DND-41 (cell line): Measurements from ENCODE around the gene TGM3.

Source experiments
- ATAC-seq: fragments of 200-7000 bp; cut with Tn5 transposase; 3 replicates; pipeline ENCODE4 v1.9.1; 2021; ENCODE audit warnings: low read depth; ENCODE audit not compliant: insufficient read depth
- DNase-seq: peaks from one replicate; pipeline ENCODE4 v3.0.0-alpha.2; 2020
- H2AFZ ChIP-seq: 2 replicates; pipeline ENCODE4 v1.6.0; 2012; ENCODE audit warnings: low read depth, low read length
- H3K27ac ChIP-seq: 2 replicates; pipeline ENCODE4 v1.5.1; 2012; ENCODE audit warnings: low read length, inconsistent platforms
- H3K27me3 ChIP-seq: fragments of 200-600 bp; sonication (generic); 2 replicates; pipeline ENCODE4 v1.6.0; 2012; ENCODE audit warnings: low read length, mild to moderate bottlenecking, inconsistent platforms; ENCODE audit not compliant: insufficient read depth, poor library complexity
- H3K36me3 ChIP-seq: 2 replicates; pipeline ENCODE4 v1.5.1; 2012; ENCODE audit warnings: low read length, inconsistent platforms; ENCODE audit not compliant: insufficient read depth
- H3K4me1 ChIP-seq: 2 replicates; pipeline ENCODE4 v1.5.1; 2012; ENCODE audit warnings: mild to moderate bottlenecking, low read length; ENCODE audit not compliant: insufficient read depth
- H3K4me2 ChIP-seq: 2 replicates; pipeline ENCODE4 v1.6.0; 2012; ENCODE audit warnings: mild to moderate bottlenecking, moderate library complexity, low read length, inconsistent platforms; ENCODE audit not compliant: insufficient read depth
- H3K4me3 ChIP-seq, 2 experiments: fragments of 200-600 bp in 1 of 2; shearing (Covaris generic) in 1 of 2; 2 replicates each; pipeline ENCODE4 v1.5.1; 2012 to 2016; ENCODE audit warnings: inconsistent platforms in 2 of 2, low read length in 2 of 2, mild to moderate bottlenecking in 2 of 2, low read depth in 1 of 2, moderate library complexity in 1 of 2
- H3K79me2 ChIP-seq: 2 replicates; pipeline ENCODE4 v1.6.0; 2012; ENCODE audit warnings: low read length, inconsistent platforms; ENCODE audit not compliant: insufficient read depth
- H3K9ac ChIP-seq: 2 replicates; pipeline ENCODE4 v1.6.0; 2012; ENCODE audit warnings: low read depth, mild to moderate bottlenecking, inconsistent platforms, low read length, moderate library complexity
- H3K9me3 ChIP-seq: 2 replicates; pipeline ENCODE4 v1.5.1; 2012; ENCODE audit warnings: low read length, moderate library complexity, mild to moderate bottlenecking, inconsistent platforms; ENCODE audit not compliant: insufficient read depth, severe bottlenecking
- H4K20me1 ChIP-seq: 2 replicates; pipeline ENCODE4 v1.6.0; 2012; ENCODE audit warnings: low read length; ENCODE audit not compliant: insufficient read depth
- EZH2 ChIP-seq: IDR thresholded peaks from 3 replicates; pipeline ENCODE4 v1.6.1; 2012; ENCODE audit warnings: borderline replicate concordance, low read depth, mild to moderate bottlenecking, moderate library complexity, low read length, inconsistent platforms; ENCODE audit not compliant: severe bottlenecking
- TF ChIP-seq, protein P1 (sequence below): IDR thresholded peaks from 2 replicates; pipeline ENCODE4 v1.5.1; 2012; ENCODE audit warnings: borderline replicate concordance, low read length, moderate library complexity, mild to moderate bottlenecking; ENCODE audit not compliant: poor library complexity, severe bottlenecking; ENCODE audit errors: extremely low read depth

TGM3 gene, protein sequence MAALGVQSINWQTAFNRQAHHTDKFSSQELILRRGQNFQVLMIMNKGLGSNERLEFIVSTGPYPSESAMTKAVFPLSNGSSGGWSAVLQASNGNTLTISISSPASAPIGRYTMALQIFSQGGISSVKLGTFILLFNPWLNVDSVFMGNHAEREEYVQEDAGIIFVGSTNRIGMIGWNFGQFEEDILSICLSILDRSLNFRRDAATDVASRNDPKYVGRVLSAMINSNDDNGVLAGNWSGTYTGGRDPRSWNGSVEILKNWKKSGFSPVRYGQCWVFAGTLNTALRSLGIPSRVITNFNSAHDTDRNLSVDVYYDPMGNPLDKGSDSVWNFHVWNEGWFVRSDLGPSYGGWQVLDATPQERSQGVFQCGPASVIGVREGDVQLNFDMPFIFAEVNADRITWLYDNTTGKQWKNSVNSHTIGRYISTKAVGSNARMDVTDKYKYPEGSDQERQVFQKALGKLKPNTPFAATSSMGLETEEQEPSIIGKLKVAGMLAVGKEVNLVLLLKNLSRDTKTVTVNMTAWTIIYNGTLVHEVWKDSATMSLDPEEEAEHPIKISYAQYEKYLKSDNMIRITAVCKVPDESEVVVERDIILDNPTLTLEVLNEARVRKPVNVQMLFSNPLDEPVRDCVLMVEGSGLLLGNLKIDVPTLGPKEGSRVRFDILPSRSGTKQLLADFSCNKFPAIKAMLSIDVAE

GRCh38 chr20:2295886-2296515 lies at the start of gene TGM3:
TSS of gene TGM3 (plus strand) at chr20:2296001. CDS start at chr20:2296064, 63 bp downstream.
- Histone ChIP-seq H3K27me3 (peaks cover 17% of the 10 kb centered on the region), H3K4me1 (no peaks in the 10 kb centered on the region), H3K79me2 (no peaks in the 10 kb centered on the region), H3K36me3 (no peaks in the 10 kb centered on the region), H3K9me3 (no peaks in the 10 kb centered on the region), H4K20me1 (no peaks in the 10 kb centered on the region), H3K27ac (no peak within 1 kb of the TSS), H3K9ac (no peak within 1 kb of the TSS), H3K4me3 (no peak within 1 kb of the TSS), H2AFZ (no peak within 1 kb of the TSS), H3K4me2 (no peak within 1 kb of the TSS)
- no peak for DNase-seq
- TF ChIP-seq EZH2 = no peak
- TF ChIP-seq, protein P1, sequence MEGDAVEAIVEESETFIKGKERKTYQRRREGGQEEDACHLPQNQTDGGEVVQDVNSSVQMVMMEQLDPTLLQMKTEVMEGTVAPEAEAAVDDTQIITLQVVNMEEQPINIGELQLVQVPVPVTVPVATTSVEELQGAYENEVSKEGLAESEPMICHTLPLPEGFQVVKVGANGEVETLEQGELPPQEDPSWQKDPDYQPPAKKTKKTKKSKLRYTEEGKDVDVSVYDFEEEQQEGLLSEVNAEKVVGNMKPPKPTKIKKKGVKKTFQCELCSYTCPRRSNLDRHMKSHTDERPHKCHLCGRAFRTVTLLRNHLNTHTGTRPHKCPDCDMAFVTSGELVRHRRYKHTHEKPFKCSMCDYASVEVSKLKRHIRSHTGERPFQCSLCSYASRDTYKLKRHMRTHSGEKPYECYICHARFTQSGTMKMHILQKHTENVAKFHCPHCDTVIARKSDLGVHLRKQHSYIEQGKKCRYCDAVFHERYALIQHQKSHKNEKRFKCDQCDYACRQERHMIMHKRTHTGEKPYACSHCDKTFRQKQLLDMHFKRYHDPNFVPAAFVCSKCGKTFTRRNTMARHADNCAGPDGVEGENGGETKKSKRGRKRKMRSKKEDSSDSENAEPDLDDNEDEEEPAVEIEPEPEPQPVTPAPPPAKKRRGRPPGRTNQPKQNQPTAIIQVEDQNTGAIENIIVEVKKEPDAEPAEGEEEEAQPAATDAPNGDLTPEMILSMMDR = no peak
- ATAC-seq = no peak

DNA sequence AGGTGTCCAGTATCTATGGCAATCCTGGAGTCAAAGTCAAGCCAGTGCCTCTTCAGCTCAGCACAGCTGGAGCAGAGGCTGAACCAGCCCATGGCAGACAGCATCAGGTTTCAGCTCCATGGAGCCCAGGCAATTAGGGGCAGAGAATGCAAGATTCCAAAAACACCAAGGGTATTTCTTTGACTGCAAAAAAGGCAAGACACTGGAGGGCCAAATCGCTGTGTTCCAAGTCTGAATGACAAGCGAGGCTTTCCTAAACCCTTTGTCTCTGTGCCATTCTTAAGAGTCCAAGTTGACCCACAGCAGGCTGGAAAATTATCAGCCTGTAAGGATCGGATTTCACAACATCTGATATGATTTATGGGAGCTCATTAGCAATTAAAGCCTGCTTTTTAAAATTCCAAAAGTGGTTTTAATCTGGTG lies 49.7 kb upstream of the TGM3 start:
- TF ChIP-seq, protein P1 = no peak
- TF ChIP-seq EZH2 = no peak
- no peaks in the 10 kb centered on the region for H3K4me1 ChIP-seq
- H3K4me2 ChIP-seq = no peak overlapping the region
- peaks cover 23% of the 10 kb centered on the region for H3K27me3 ChIP-seq
- no peak overlapping the region for H3K27ac ChIP-seq
- H3K9ac ChIP-seq = no peak overlapping the region
- ATAC-seq = no peak
- DNase-seq = no peak
- H2AFZ ChIP-seq = no peak overlapping the region
- H3K4me3 ChIP-seq = no peak overlapping the region
- H3K36me3 ChIP-seq = no peaks in the 10 kb centered on the region
- H4K20me1 ChIP-seq = no peaks in the 10 kb centered on the region; the same call in 1 of the 2 replicates
- no peaks in the 10 kb centered on the region for H3K9me3 ChIP-seq
- H3K79me2 ChIP-seq = no peaks in the 10 kb centered on the region

GRCh38 chr20:2248837-2249236 lies 47.0 kb upstream of the TGM3 start:
- Histone ChIP-seq H3K9me3 (no peaks in the 10 kb centered on the region), H3K4me3 (no peak overlapping the region), H3K36me3 (no peaks in the 10 kb centered on the region), H3K27me3 (peaks cover 25% of the 10 kb centered on the region), H3K27ac (no peak overlapping the region), H3K4me2 (no peak overlapping the region), H4K20me1 (no peaks in the 10 kb centered on the region), H3K4me1 (no peaks in the 10 kb centered on the region), H3K79me2 (no peaks in the 10 kb centered on the region), H2AFZ (no peak overlapping the region), H3K9ac (no peak overlapping the region)
- ATAC-seq = no peak
- no peak for TF ChIP-seq EZH2
- TF ChIP-seq, protein P1 = no peak
- no peak for DNase-seq
